Measurements from ENCODE around the gene ETV4. TPM values are rescaled to one million over a fixed set of nuclear protein-coding genes. Genes with fewer than 3 reads are reported as not detected.
A peak's percentile ranks its signal among the peaks of the same experiment; 100 is the strongest.

ETV4 gene
- total and polyA plus RNA-seq, 2 of the 13 experiments (the other 11 are each of a cell fraction or from before 2014, with no cell fraction given): 128 to 330 TPM

DNA sequence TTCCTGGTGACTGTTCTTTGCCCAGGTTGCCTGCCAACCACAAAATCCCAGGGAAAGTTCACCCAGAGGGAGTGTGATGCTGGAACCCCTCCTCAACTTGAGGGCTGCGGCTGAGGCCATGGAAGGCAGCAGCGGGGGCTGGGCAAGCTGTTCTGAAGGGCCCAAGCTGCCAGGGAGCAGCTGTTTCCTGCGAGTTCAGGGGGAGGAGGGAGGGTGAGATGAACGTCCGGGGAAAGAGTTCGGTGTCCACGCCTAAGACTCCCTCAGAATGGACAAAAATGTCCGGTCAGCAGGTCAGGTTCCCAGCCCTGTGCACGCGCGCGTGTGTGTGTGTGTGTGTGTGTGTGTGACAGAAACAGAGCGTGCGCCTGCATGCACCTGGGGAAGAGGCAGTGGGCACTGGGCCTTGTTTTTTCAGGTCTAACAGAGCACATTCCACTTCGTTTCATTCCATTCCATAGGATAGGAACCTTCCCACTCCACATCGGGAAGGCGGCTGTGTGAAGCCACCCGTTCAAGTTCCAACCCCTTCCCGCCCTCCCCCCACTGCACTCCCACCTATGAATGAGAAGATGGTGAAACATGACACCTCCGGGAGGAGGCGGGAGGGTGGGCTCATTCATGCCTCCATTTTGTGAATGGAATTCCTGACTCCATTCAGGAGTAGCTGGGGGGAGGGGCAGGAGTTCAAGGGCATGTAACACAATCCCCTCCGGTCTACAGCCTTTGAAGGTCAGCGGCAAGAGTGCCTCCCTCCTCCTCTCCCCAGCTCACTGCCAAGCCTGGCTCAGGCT, 15.7 kb downstream of the ETV4 start (continued):
- TF ChIP-seq TEAD2 (CRISPR knock-in tag; IDR thresholded peaks at IDR 0.05) (0 out of 2 replicates have a peak, but pooled peaks have one; percentile 38), ZNF205 (CRISPR knock-in tag; IDR thresholded peaks at IDR 0.05) (peak; percentile 93; the same call in 1 of the 2 replicates), ADNP (CRISPR knock-in tag; IDR thresholded peaks at IDR 0.05) (no peak), HOXA3 (CRISPR knock-in tag; IDR thresholded peaks at IDR 0.05) (peak; percentile 98), HOXA5 (CRISPR knock-in tag; IDR thresholded peaks at IDR 0.05) (peak; percentile 92; the same call in 1 of the 2 replicates), ZNF773 (CRISPR knock-in tag; IDR thresholded peaks at IDR 0.05; ENCODE audit: borderline replicate concordance) (no peak), KLF15 (CRISPR knock-in tag; IDR thresholded peaks at IDR 0.05; ENCODE audit: borderline replicate concordance) (peak; percentile 71; the same call in 1 of the 2 replicates), RARA (CRISPR knock-in tag; IDR thresholded peaks at IDR 0.05) (peak; percentile 99), ARNT (IDR thresholded peaks at IDR 0.05) (no peak), GTF3A (CRISPR knock-in tag; conservative IDR thresholded peaks at IDR 0.05) (0 out of 2 replicates have a peak, but pooled peaks have one; percentile 73), ZNF572 (CRISPR knock-in tag; IDR thresholded peaks at IDR 0.05) (peak; percentile 70; the same call in 1 of the 2 replicates), AKAP8 (CRISPR knock-in tag; IDR thresholded peaks at IDR 0.05) (peak; percentile 97), HMG20B (CRISPR knock-in tag; conservative IDR thresholded peaks at IDR 0.05) (peak; percentile 90; the same call in 1 of the 2 replicates), ZNF451 (CRISPR knock-in tag; IDR thresholded peaks at IDR 0.05) (peak; percentile 94), MAFG (CRISPR knock-in tag; IDR thresholded peaks at IDR 0.05) (no peak), ZNF749 (CRISPR knock-in tag; IDR thresholded peaks at IDR 0.05; ENCODE audit: borderline replicate concordance) (peak; percentile 79), LCORL (IDR thresholded peaks at IDR 0.05) (peak; percentile 37; the same call in 1 of the 2 replicates), LCORL (CRISPR knock-in tag; IDR thresholded peaks at IDR 0.05) (peak; percentile 98), ZFAT (CRISPR knock-in tag; conservative IDR thresholded peaks at IDR 0.05) (no peak), KLF12 (CRISPR knock-in tag; IDR thresholded peaks at IDR 0.05; ENCODE audit: borderline replicate concordance) (no peak; the same call in 1 of the 2 replicates), POLR2A (IDR thresholded peaks at IDR 0.05; ENCODE audit: insufficient read depth in 1 of 2, low read depth in 2 of 2, low read length in 2 of 2) (peak; percentile 82 to 93)
- TF ChIP-seq, protein P1, sequence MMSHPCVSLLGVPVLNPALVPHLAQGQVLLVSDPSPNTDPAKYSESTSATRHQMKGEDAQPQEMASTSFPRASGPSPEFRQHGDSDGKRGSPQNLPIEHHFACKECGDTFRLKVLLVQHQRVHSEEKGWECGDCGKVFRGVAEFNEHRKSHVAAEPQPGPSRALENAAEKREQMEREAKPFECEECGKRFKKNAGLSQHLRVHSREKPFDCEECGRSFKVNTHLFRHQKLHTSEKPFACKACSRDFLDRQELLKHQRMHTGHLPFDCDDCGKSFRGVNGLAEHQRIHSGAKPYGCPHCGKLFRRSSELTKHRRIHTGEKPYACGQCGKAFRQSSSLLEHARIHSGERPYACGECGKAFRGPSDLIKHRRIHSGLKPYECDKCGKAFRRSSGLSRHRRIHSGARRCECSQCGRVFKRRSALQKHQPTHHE (CRISPR knock-in tag; IDR thresholded peaks at IDR 0.05; ENCODE audit: borderline replicate concordance): peak; percentile 95; the same call in 1 of the 2 replicates
- TF ChIP-seq, protein P2, sequence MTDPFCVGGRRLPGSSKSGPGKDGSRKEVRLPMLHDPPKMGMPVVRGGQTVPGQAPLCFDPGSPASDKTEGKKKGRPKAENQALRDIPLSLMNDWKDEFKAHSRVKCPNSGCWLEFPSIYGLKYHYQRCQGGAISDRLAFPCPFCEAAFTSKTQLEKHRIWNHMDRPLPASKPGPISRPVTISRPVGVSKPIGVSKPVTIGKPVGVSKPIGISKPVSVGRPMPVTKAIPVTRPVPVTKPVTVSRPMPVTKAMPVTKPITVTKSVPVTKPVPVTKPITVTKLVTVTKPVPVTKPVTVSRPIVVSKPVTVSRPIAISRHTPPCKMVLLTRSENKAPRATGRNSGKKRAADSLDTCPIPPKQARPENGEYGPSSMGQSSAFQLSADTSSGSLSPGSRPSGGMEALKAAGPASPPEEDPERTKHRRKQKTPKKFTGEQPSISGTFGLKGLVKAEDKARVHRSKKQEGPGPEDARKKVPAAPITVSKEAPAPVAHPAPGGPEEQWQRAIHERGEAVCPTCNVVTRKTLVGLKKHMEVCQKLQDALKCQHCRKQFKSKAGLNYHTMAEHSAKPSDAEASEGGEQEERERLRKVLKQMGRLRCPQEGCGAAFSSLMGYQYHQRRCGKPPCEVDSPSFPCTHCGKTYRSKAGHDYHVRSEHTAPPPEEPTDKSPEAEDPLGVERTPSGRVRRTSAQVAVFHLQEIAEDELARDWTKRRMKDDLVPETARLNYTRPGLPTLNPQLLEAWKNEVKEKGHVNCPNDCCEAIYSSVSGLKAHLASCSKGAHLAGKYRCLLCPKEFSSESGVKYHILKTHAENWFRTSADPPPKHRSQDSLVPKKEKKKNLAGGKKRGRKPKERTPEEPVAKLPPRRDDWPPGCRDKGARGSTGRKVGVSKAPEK (CRISPR knock-in tag; IDR thresholded peaks at IDR 0.05; ENCODE audit: borderline replicate concordance): no peak
- TF ChIP-seq, protein P3, sequence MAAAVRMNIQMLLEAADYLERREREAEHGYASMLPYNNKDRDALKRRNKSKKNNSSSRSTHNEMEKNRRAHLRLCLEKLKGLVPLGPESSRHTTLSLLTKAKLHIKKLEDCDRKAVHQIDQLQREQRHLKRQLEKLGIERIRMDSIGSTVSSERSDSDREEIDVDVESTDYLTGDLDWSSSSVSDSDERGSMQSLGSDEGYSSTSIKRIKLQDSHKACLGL (CRISPR knock-in tag; IDR thresholded peaks at IDR 0.05): no peak; the same call in 1 of the 2 replicates
- TF ChIP-seq, protein P4, sequence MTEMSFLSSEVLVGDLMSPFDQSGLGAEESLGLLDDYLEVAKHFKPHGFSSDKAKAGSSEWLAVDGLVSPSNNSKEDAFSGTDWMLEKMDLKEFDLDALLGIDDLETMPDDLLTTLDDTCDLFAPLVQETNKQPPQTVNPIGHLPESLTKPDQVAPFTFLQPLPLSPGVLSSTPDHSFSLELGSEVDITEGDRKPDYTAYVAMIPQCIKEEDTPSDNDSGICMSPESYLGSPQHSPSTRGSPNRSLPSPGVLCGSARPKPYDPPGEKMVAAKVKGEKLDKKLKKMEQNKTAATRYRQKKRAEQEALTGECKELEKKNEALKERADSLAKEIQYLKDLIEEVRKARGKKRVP (CRISPR knock-in tag; IDR thresholded peaks at IDR 0.05): peak in 1 of 2 experiments; percentile 80; a peak in 2 of 4 replicates
